HEK293T (cell line): Measurements from ENCODE around the gene FYB1.

Experiments used
- ARNT ChIP-seq: fragments of 450-650 bp; IDR thresholded peaks from 2 replicates; pipeline ENCODE4 v1.6.1; 2017; ENCODE audit warnings: mild to moderate bottlenecking
- BHLHE40 ChIP-seq: fragments of 450-650 bp; IDR thresholded peaks from 2 replicates; pipeline ENCODE4 v1.6.1; 2016; ENCODE audit warnings: mild to moderate bottlenecking, moderate library complexity, borderline replicate concordance
- ELF4 ChIP-seq: fragments of 450-650 bp; IDR thresholded peaks from 2 replicates; pipeline ENCODE4 v1.6.1; 2017; ENCODE audit warnings: antibody characterized with exemption
- FOXA1 ChIP-seq: fragments of 450-650 bp; IDR thresholded peaks from 2 replicates; pipeline ENCODE4 v1.6.1; 2016; ENCODE audit warnings: mild to moderate bottlenecking
- FOXK2 ChIP-seq: fragments of 450-650 bp; IDR thresholded peaks from 2 replicates; pipeline ENCODE4 v1.6.1; 2016; ENCODE audit warnings: mild to moderate bottlenecking
- FOXM1 ChIP-seq: fragments of 450-650 bp; IDR thresholded peaks from 2 replicates; pipeline ENCODE4 v1.6.1; 2017; ENCODE audit warnings: mild to moderate bottlenecking, borderline replicate concordance
- HDGF ChIP-seq: fragments of 450-650 bp; IDR thresholded peaks from 2 replicates; pipeline ENCODE4 v1.6.1; 2017; ENCODE audit warnings: antibody characterized with exemption, borderline replicate concordance
- NFRKB ChIP-seq: fragments of 450-650 bp; IDR thresholded peaks from 2 replicates; pipeline ENCODE4 v1.6.1; 2016; ENCODE audit warnings: mild to moderate bottlenecking, moderate library complexity
- SP1 ChIP-seq: fragments of 450-650 bp; IDR thresholded peaks from 2 replicates; pipeline ENCODE4 v1.6.1; 2017
- SUZ12 ChIP-seq: fragments of 450-650 bp; IDR thresholded peaks from 2 replicates; pipeline ENCODE4 v1.6.1; 2016; ENCODE audit warnings: mild to moderate bottlenecking
- TARDBP ChIP-seq: fragments of 450-650 bp; IDR thresholded peaks from 2 replicates; pipeline ENCODE4 v1.6.1; 2016
- TF ChIP-seq, protein P1 (sequence below): fragments of 450-650 bp; IDR thresholded peaks from 2 replicates; pipeline ENCODE4 v1.6.1; 2016

DNA sequence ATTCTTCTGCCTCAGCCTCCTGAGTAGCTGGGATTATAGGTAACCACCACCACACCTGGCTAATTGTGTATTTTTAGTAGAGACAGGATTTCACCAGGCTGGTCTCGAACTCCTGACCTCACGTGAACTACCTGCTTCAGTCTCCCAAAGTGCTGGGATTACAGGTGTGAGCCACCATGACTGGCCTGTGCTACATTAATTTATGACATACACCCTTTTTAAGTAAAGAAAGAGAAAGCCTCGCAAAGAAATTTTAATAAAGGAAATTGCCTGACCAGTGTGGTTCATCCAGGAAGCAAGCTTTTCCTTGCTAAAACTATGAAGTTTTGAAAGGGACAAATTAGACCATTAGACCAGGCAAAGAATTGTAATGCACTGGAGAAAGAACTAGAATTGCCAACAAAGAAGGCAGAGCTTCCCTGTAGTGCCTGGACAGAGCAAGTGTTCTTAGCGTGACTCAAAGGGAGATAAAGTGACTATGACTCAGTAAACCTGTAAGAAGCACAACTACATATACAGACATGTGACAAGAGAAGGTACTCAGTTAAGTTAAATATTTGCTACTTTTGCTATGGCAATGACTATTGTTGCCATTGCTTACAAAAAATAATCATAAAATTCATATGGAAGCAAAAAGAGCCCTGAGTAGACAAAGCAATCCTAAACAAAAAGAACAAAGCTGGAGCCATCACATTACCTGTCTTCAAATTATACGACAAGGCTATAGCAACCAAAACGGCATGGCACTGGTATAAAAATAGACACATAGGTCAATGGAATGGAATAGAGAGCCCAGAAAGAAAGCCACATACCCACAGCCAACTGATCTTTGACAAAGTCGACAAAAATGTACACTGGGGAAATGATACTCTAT lies 54.6 kb downstream of the FYB1 start:
- no peak for TF ChIP-seq HDGF
- TF ChIP-seq SP1, result no peak
- TF ChIP-seq FOXK2, result no peak
- TF ChIP-seq FOXM1, result no peak
- no peak for TF ChIP-seq SUZ12
- TF ChIP-seq NFRKB, result no peak
- TF ChIP-seq, protein P1, sequence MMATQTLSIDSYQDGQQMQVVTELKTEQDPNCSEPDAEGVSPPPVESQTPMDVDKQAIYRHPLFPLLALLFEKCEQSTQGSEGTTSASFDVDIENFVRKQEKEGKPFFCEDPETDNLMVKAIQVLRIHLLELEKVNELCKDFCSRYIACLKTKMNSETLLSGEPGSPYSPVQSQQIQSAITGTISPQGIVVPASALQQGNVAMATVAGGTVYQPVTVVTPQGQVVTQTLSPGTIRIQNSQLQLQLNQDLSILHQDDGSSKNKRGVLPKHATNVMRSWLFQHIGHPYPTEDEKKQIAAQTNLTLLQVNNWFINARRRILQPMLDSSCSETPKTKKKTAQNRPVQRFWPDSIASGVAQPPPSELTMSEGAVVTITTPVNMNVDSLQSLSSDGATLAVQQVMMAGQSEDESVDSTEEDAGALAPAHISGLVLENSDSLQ, result no peak
- no peak for TF ChIP-seq TARDBP
- no peak for TF ChIP-seq BHLHE40
- no peak for TF ChIP-seq ARNT
- no peak for TF ChIP-seq ELF4
- no peak for TF ChIP-seq FOXA1
